Body of pancreas (tissue), 4 donors: Measurements from ENCODE around the gene SLC12A4.

Source experiments
- POLR2A ChIP-seq, 3 donors: fragments of 450-650 bp; IDR thresholded peaks; one replicate each; pipeline ENCODE4 v1.6.1; 2016; ENCODE audit warnings: antibody characterized with exemption in 3 of 3, mild to moderate bottlenecking in 2 of 3
- TF ChIP-seq, protein P1 (sequence below), 7 experiments: fragments of 450-650 bp in 4 of 7; fragments of 200-600 bp in 3 of 7; sonication (generic) in 3 of 7; IDR thresholded peaks; one replicate each; pipeline ENCODE4 v1.5.1; 2016 to 2019; ENCODE audit warnings: antibody characterized with exemption in 7 of 7

DNA sequence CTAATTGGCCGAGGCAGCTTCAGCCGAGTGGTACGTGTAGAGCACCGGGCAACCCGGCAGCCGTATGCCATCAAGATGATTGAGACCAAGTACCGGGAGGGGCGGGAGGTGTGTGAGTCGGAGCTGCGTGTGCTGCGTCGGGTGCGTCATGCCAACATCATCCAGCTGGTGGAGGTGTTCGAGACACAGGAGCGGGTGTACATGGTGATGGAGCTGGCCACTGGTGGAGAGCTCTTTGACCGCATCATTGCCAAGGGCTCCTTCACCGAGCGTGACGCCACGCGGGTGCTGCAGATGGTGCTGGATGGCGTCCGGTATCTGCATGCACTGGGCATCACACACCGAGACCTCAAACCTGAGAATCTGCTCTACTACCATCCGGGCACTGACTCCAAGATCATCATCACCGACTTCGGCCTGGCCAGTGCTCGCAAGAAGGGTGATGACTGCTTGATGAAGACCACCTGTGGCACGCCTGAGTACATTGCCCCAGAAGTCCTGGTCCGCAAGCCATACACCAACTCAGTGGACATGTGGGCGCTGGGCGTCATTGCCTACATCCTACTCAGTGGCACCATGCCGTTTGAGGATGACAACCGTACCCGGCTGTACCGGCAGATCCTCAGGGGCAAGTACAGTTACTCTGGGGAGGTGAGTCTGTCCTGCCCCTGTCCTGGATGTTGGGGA, 59.2 kb downstream of the SLC12A4 start:
- TF ChIP-seq, protein P1, sequence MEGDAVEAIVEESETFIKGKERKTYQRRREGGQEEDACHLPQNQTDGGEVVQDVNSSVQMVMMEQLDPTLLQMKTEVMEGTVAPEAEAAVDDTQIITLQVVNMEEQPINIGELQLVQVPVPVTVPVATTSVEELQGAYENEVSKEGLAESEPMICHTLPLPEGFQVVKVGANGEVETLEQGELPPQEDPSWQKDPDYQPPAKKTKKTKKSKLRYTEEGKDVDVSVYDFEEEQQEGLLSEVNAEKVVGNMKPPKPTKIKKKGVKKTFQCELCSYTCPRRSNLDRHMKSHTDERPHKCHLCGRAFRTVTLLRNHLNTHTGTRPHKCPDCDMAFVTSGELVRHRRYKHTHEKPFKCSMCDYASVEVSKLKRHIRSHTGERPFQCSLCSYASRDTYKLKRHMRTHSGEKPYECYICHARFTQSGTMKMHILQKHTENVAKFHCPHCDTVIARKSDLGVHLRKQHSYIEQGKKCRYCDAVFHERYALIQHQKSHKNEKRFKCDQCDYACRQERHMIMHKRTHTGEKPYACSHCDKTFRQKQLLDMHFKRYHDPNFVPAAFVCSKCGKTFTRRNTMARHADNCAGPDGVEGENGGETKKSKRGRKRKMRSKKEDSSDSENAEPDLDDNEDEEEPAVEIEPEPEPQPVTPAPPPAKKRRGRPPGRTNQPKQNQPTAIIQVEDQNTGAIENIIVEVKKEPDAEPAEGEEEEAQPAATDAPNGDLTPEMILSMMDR (IDR thresholded peaks at IDR 0.05), result no peak
- TF ChIP-seq POLR2A (IDR thresholded peaks at IDR 0.05), result no peak
